ENCODE measurements around the gene COBL. TPM values are rescaled to one million over a fixed set of nuclear protein-coding genes. Genes with fewer than 3 reads are reported as not detected.

COBL gene
- total and polyA plus RNA-seq, 9 of the 15 experiments (the other 6 are each of a cell fraction or from before 2014, with no cell fraction given): 0.01 to 2.4 (median 0.09) TPM; not detected in 3

DNA sequence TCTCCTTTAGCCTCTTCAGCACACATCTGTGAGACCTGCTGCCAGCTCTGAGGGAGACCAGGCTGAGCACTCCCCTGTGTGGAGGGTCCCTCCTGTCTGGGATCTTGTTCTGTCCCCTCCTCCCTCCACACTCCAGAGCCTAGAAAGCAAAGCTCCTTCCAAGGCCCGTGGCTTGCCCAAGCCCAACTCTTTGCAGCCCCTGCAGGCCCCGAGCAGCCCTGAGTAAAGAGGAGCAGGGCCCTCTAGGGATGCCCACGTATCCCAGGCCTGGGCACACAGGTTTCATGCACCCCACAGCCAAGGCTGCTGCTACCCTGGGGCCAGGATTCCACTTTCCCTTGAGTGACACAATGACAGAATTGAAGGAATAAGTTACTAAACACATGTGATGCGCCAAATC is 24.0 kb downstream of the COBL start:
- Histone ChIP-seq H4K20me1 (replicated peaks; ENCODE audit: control insufficient read depth, insufficient read depth, low read length) (no peaks in the 10 kb centered on the region), H3K9me3 (replicated peaks; ENCODE audit: control insufficient read depth, insufficient read depth, low read depth, low read length) (no peaks in the 10 kb centered on the region), H3K9me1 (ENCODE audit: control insufficient read depth, insufficient read depth, low read length) (no peaks in the 10 kb centered on the region), H3K27ac (ENCODE audit: extremely low read depth, low read depth, low read length) (no peak overlapping the region), H3K27me3 (ENCODE audit: control insufficient read depth in 2 of 2, insufficient read depth in 2 of 2, low read length in 2 of 2) (peaks cover 0 to 11% of the 10 kb centered on the region in 2 experiments; a peak in 1 of 5 replicates), H3K9ac (ENCODE audit: insufficient read depth in 1 of 2, low read depth in 2 of 2, low read length in 2 of 2) (no peak overlapping the region), H3K4me1 (replicated peaks in 1 of 2; ENCODE audit: control insufficient read depth in 2 of 2, insufficient read depth in 2 of 2, low read length in 2 of 2) (no peaks in the 10 kb centered on the region), H3K4me3 (no peak overlapping the region), H3K79me2 (ENCODE audit: control insufficient read depth, insufficient read depth, low read length) (no peaks in the 10 kb centered on the region), H3K36me3 (ENCODE audit: control insufficient read depth, insufficient read depth, low read length) (no peaks in the 10 kb centered on the region), H2AFZ (ENCODE audit: low read depth, low read length) (no peak overlapping the region), H3K4me2 (ENCODE audit: insufficient read depth, low read length) (no peak overlapping the region)
- in situ Hi-C loops (cut with MboI): no loop called here
- ChIA-PET POLR2A (no interaction called here), CTCF (ENCODE audit: low intra/inter-chr PET ratio) (no interaction called here)
- WGBS (ENCODE audit: insufficient coverage, low coverage, missing lambda C conversion rate): 0% methylated on average over 4 of the region's 4 CpGs
- DNase-seq (ENCODE audit: extremely low read depth in 1 of 4, low spot score in 3 of 4) (no peak), ATAC-seq (no peak), FAIRE-seq (no peak)
- intact Hi-C loops (cut with micrococcal nuclease): no loop called here
- no TSS peak for BruUV-seq (replicated peaks)
- TF ChIP-seq, protein P1, sequence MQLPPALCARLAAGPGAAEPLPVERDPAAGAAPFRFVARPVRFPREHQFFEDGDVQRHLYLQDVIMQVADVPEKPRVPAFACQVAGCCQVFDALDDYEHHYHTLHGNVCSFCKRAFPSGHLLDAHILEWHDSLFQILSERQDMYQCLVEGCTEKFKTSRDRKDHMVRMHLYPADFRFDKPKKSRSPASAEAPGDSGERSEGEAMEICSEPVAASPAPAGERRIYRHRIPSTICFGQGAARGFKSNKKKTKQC (CRISPR knock-in tag; IDR thresholded peaks at IDR 0.05): no peak
- no peak for TF ChIP-seq MXD1 (CRISPR knock-in tag; IDR thresholded peaks at IDR 0.05; ENCODE audit: borderline replicate concordance, poor library complexity, severe bottlenecking)
- TF ChIP-seq SUPT5H (IDR thresholded peaks at IDR 0.05): no peak
- no peak for TF ChIP-seq CHCHD3 (CRISPR knock-in tag; IDR thresholded peaks at IDR 0.05)
- TF ChIP-seq HMBOX1 (IDR thresholded peaks at IDR 0.05): no peak
- TF ChIP-seq, protein P2, sequence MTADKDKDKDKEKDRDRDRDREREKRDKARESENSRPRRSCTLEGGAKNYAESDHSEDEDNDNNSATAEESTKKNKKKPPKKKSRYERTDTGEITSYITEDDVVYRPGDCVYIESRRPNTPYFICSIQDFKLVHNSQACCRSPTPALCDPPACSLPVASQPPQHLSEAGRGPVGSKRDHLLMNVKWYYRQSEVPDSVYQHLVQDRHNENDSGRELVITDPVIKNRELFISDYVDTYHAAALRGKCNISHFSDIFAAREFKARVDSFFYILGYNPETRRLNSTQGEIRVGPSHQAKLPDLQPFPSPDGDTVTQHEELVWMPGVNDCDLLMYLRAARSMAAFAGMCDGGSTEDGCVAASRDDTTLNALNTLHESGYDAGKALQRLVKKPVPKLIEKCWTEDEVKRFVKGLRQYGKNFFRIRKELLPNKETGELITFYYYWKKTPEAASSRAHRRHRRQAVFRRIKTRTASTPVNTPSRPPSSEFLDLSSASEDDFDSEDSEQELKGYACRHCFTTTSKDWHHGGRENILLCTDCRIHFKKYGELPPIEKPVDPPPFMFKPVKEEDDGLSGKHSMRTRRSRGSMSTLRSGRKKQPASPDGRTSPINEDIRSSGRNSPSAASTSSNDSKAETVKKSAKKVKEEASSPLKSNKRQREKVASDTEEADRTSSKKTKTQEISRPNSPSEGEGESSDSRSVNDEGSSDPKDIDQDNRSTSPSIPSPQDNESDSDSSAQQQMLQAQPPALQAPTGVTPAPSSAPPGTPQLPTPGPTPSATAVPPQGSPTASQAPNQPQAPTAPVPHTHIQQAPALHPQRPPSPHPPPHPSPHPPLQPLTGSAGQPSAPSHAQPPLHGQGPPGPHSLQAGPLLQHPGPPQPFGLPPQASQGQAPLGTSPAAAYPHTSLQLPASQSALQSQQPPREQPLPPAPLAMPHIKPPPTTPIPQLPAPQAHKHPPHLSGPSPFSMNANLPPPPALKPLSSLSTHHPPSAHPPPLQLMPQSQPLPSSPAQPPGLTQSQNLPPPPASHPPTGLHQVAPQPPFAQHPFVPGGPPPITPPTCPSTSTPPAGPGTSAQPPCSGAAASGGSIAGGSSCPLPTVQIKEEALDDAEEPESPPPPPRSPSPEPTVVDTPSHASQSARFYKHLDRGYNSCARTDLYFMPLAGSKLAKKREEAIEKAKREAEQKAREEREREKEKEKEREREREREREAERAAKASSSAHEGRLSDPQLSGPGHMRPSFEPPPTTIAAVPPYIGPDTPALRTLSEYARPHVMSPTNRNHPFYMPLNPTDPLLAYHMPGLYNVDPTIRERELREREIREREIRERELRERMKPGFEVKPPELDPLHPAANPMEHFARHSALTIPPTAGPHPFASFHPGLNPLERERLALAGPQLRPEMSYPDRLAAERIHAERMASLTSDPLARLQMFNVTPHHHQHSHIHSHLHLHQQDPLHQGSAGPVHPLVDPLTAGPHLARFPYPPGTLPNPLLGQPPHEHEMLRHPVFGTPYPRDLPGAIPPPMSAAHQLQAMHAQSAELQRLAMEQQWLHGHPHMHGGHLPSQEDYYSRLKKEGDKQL (CRISPR knock-in tag; IDR thresholded peaks at IDR 0.05; ENCODE audit: borderline replicate concordance): no peak
- TF ChIP-seq, protein P3, sequence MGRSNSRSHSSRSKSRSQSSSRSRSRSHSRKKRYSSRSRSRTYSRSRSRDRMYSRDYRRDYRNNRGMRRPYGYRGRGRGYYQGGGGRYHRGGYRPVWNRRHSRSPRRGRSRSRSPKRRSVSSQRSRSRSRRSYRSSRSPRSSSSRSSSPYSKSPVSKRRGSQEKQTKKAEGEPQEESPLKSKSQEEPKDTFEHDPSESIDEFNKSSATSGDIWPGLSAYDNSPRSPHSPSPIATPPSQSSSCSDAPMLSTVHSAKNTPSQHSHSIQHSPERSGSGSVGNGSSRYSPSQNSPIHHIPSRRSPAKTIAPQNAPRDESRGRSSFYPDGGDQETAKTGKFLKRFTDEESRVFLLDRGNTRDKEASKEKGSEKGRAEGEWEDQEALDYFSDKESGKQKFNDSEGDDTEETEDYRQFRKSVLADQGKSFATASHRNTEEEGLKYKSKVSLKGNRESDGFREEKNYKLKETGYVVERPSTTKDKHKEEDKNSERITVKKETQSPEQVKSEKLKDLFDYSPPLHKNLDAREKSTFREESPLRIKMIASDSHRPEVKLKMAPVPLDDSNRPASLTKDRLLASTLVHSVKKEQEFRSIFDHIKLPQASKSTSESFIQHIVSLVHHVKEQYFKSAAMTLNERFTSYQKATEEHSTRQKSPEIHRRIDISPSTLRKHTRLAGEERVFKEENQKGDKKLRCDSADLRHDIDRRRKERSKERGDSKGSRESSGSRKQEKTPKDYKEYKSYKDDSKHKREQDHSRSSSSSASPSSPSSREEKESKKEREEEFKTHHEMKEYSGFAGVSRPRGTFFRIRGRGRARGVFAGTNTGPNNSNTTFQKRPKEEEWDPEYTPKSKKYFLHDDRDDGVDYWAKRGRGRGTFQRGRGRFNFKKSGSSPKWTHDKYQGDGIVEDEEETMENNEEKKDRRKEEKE (IDR thresholded peaks at IDR 0.05; ENCODE audit: borderline replicate concordance in 1 of 2, control insufficient read depth in 1 of 2, low read depth in 2 of 2, low read length in 1 of 2): no peak
- TF ChIP-seq, protein P4, sequence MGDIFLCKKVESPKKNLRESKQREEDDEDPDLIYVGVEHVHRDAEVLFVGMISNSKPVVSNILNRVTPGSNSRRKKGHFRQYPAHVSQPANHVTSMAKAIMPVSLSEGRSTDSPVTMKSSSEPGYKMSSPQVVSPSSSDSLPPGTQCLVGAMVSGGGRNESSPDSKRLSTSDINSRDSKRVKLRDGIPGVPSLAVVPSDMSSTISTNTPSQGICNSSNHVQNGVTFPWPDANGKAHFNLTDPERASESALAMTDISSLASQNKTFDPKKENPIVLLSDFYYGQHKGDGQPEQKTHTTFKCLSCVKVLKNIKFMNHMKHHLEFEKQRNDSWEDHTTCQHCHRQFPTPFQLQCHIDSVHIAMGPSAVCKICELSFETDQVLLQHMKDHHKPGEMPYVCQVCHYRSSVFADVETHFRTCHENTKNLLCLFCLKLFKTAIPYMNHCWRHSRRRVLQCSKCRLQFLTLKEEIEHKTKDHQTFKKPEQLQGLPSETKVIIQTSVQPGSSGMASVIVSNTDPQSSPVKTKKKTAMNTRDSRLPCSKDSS (IDR thresholded peaks at IDR 0.05; ENCODE audit: low read depth, partially characterized antibody): no peak
- no peak for TF ChIP-seq ZNF282 (CRISPR knock-in tag; IDR thresholded peaks at IDR 0.05)
